Brain microvascular endothelial cell (primary cell): Measurements from ENCODE around the gene RTCA.

Experiments used
- DNase-seq: peaks from one replicate; pipeline ENCODE4 v3.0.0-alpha.2; 2020
- H3K27ac ChIP-seq: fragments of 250-450 bp; sonication (Bioruptor Pico); 2 replicates; pipeline ENCODE4 v1.5.1; 2020; ENCODE audit warnings: mild to moderate bottlenecking, moderate library complexity
- H3K27me3 ChIP-seq: fragments of 250-450 bp; sonication (Bioruptor Pico); replicated peaks from 2 replicates; pipeline ENCODE4 v1.5.1; 2020; ENCODE audit warnings: mild to moderate bottlenecking
- H3K36me3 ChIP-seq: fragments of 250-450 bp; sonication (Bioruptor Pico); replicated peaks from 2 replicates; pipeline ENCODE4 v1.5.1; 2020; ENCODE audit warnings: mild to moderate bottlenecking
- H3K4me3 ChIP-seq: 2 replicates; pipeline ENCODE4 v1.5.1; 2011; ENCODE audit warnings: low read depth, mild to moderate bottlenecking, control low read depth, low read length, moderate library complexity
- in situ Hi-C: cut with HindIII; loops from 2 replicates; pipeline ENCODE4 v1.10.0; 2017; ENCODE audit warnings: low sequenced_read_pairs, low pct_ligation_motif_present
- TF ChIP-seq, protein P1 (sequence below): IDR thresholded peaks from 2 replicates; pipeline ENCODE4 v1.5.1; 2011; ENCODE audit warnings: low read depth, mild to moderate bottlenecking, moderate library complexity, low read length, control low read depth, inconsistent platforms; ENCODE audit errors: missing control alignments

RTCA gene

DNA sequence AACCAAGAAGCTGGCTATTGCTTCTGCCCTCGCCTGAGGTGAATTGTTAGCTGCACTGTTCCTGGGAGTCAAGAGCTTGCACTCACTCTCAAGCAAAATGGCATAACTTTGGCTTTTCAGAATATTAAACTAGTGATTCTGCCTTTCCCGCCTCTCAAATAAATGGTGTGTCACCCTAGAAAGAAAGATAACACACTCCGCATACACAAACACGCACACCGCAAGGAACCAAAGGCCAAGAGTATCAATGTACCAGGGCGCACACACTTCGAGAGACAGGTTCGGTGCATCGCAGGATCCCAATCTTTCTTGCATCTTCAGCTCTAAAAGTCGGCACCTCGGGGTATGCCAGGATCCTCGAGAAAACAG lies 470 bp upstream of the RTCA start:
- Histone ChIP-seq H3K36me3 (peaks cover 17% of the 10 kb centered on the region), H3K27me3 (no peaks in the 10 kb centered on the region), H3K4me3 (peak overlapping the region; percentile 95), H3K27ac (peak overlapping the region; percentile 81)
- peak; percentile 68 for DNase-seq
- in situ Hi-C loops, result no loop called here
- TF ChIP-seq, protein P1, sequence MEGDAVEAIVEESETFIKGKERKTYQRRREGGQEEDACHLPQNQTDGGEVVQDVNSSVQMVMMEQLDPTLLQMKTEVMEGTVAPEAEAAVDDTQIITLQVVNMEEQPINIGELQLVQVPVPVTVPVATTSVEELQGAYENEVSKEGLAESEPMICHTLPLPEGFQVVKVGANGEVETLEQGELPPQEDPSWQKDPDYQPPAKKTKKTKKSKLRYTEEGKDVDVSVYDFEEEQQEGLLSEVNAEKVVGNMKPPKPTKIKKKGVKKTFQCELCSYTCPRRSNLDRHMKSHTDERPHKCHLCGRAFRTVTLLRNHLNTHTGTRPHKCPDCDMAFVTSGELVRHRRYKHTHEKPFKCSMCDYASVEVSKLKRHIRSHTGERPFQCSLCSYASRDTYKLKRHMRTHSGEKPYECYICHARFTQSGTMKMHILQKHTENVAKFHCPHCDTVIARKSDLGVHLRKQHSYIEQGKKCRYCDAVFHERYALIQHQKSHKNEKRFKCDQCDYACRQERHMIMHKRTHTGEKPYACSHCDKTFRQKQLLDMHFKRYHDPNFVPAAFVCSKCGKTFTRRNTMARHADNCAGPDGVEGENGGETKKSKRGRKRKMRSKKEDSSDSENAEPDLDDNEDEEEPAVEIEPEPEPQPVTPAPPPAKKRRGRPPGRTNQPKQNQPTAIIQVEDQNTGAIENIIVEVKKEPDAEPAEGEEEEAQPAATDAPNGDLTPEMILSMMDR, result no peak

DNA sequence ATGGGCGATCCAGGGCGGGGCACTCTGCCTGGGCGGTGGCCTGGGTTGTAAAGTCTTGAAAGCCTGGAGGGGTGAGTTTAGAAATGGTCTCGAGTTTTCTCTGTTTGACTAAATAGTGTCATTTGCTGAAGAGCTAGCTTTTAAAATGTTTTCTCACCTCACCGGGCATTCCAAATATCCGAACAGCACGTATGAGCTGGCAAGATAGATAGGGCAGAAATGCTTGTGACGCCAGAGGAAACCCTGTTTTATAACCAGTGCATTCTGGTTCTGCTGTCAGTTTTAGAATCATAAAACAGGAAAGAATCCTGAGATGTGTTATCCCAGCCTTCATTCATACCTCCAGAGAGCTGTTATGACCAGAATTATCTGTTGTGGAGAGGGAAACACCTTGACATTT lies 725 bp downstream of the RTCA start:
- TF ChIP-seq, protein P1, result no peak
- in situ Hi-C loops, result no loop called here
- Histone ChIP-seq H3K4me3 (peak overlapping the region; percentile 95), H3K27ac (peak overlapping the region; percentile 81), H3K27me3 (no peaks in the 10 kb centered on the region), H3K36me3 (peaks cover 27% of the 10 kb centered on the region)
- DNase-seq, result no peak

DNA sequence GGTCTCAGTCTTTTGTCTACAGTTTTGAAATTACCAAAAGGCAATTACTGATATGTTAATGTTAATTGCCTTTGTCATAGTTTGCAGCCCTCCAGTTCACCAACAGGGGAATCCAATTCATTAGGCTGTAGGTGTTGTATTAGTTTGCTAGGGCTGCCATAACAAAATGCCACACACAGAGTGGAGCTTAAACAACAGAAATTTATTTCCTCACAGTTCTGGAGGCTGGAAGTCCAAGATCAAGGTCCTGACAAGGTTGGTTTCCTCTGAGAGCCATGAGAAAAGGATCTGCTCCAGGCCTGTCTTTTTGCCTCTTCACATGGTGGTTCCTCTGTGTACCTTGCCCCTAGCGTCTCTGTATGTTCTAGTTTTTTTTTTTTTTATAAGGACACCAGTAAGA lies 1.3 kb downstream of the RTCA start:
- DNase-seq, result no peak
- TF ChIP-seq, protein P1, result no peak
- Histone ChIP-seq H3K27me3 (no peaks in the 10 kb centered on the region), H3K36me3 (peaks cover 31% of the 10 kb centered on the region), H3K27ac (no peak overlapping the region), H3K4me3 (peak overlapping the region; percentile 95)
- in situ Hi-C loops, result no loop called here

DNA sequence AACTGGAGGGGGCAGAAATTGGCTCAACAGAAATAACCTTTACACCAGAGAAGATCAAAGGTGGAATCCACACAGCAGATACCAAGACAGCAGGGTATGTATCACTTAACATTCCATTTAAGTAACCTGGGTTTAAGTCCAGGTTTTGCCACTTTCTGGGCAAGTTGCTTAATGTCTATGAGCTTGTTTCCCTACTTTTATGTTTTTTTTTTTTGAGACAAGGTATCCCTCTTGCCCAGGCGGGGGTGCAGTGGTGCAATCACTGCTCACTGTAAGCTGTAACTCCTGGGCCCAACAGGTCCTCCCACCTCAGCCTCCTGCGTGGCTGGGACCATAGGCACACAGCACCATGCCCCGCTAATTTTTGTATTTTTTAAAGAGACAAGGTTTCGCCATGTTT lies 2.2 kb downstream of the RTCA start:
- in situ Hi-C loops, result no loop called here
- no peak for DNase-seq
- Histone ChIP-seq H3K27me3 (no peaks in the 10 kb centered on the region), H3K4me3 (no peak overlapping the region), H3K27ac (no peak overlapping the region), H3K36me3 (peaks cover 35% of the 10 kb centered on the region)
- TF ChIP-seq, protein P1, result no peak

- H3K36me3 ChIP-seq, result peaks cover 59% of the 10 kb centered on the region
- TF ChIP-seq, protein P1, result no peak
- no peak for DNase-seq
- H3K4me3 ChIP-seq, result no peak overlapping the region
- H3K27ac ChIP-seq, result no peak overlapping the region
- in situ Hi-C loops, result no loop called here
- no peaks in the 10 kb centered on the region for H3K27me3 ChIP-seq
Measured at GRCh38 chr1:100277866-100278265, 11.8 kb downstream of the RTCA start.

DNA sequence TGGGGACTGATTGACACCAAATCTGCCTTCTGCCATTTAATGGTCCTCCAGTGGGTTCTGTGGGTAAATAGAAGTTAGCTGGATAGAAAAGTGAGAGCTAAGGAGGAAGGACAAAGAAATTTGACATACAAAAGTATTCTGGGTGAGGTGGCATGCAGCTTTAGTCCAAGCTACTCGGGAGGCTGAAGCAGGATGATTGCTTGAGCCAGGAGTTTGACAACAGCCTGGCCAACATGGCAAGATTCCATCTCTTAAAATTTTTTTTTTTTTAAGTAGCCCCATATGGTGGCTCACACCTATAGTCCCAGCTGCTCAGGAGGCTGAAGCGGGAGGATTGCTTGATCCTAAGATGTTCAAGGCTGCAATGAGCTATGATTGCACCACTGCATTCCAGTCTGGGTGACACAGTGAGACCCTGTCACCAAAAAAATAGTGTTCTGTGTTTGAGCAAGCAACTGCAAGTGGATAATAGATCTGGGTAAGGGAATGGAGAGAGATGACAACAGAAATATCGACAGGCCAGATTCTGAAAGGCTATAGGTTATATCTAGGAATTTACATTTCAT lies 13.4 kb downstream of the RTCA start:
- no peaks in the 10 kb centered on the region for H3K27me3 ChIP-seq
- TF ChIP-seq, protein P1, result no peak
- H3K27ac ChIP-seq, result no peak overlapping the region
- H3K36me3 ChIP-seq, result peaks cover 46% of the 10 kb centered on the region
- no peak overlapping the region for H3K4me3 ChIP-seq
- DNase-seq, result no peak
- in situ Hi-C loops, result no loop called here
